ENCODE measurements around the gene RABGEF1. TPM values are rescaled to one million over a fixed set of nuclear protein-coding genes. Genes with fewer than 3 reads are reported as not detected.
"Not testable (repeated sequence)": the region's sequence is repeated elsewhere in the genome, so short reads cannot be mapped to it uniquely, and the experiment has no call there.

The RABGEF1 gene
- total RNA-seq, 2 experiments from 2014 or later: 18.2 to 25.5 TPM

GRCh38 chr7:66815951-66816350 lies 75.4 kb downstream of the RABGEF1 start:
- Histone ChIP-seq H3K4me1 (ENCODE audit: insufficient read depth, low read length, poor library complexity, severe bottlenecking) (no peaks in the 10 kb centered on the region), H3K79me2 (ENCODE audit: insufficient read depth, low read depth, low read length) (no peaks in the 10 kb centered on the region), H4K20me1 (ENCODE audit: insufficient read depth, low read length) (no peaks in the 10 kb centered on the region), H2AFZ (ENCODE audit: low read length) (no peak overlapping the region), H3K27ac (ENCODE audit: low read depth, low read length, poor library complexity, severe bottlenecking) (no peak overlapping the region), H3K4me3 (ENCODE audit: low read depth, low read length, poor library complexity, severe bottlenecking) (no peak overlapping the region), H3K4me2 (ENCODE audit: low read length) (no peak overlapping the region), H3K9me3 (ENCODE audit: low read length) (no peaks in the 10 kb centered on the region), H3K36me3 (ENCODE audit: insufficient read depth, low read length) (peaks cover 18% of the 10 kb centered on the region), H3K9me2 (ENCODE audit: insufficient read depth, low read length) (no peaks in the 10 kb centered on the region)
- DNase-seq (ENCODE audit: low spot score): no peak
- BruUV-seq (replicated peaks): no TSS peak
- TF ChIP-seq EZH2phosphoT487 (IDR thresholded peaks at IDR 0.05; ENCODE audit: borderline replicate concordance, low read depth, low read length) (no peak), CTCF (conservative IDR thresholded peaks at IDR 0.05; ENCODE audit: low read length) (no peak)
- CTCF ChIA-PET (ENCODE audit: unreplicated experiment): no interaction called here
- intact Hi-C loops (cut with micrococcal nuclease; ENCODE audit: unreplicated experiment): no loop called here
- POLR2A ChIA-PET: interaction anchor here (0.6 kb wide), 1 partner anchor 576 kb away, joined by 5 read pairs; no protein-coding TSS in a partner anchor

GRCh38 chr7:66816658-66817057 lies 76.1 kb downstream of the RABGEF1 start:
- H3K79me2 ChIP-seq (ENCODE audit: insufficient read depth, low read depth, low read length); H3K27ac ChIP-seq (ENCODE audit: low read depth, low read length, poor library complexity, severe bottlenecking); H3K4me3 ChIP-seq (ENCODE audit: low read depth, low read length, poor library complexity, severe bottlenecking); H3K4me1 ChIP-seq (ENCODE audit: insufficient read depth, low read length, poor library complexity, severe bottlenecking); BruUV-seq (replicated peaks); H3K9me3 ChIP-seq (ENCODE audit: low read length); H3K9me2 ChIP-seq (ENCODE audit: insufficient read depth, low read length); H2AFZ ChIP-seq (ENCODE audit: low read length); CTCF ChIA-PET (ENCODE audit: unreplicated experiment); H4K20me1 ChIP-seq (ENCODE audit: insufficient read depth, low read length); DNase-seq (ENCODE audit: low spot score); H3K4me2 ChIP-seq (ENCODE audit: low read length); intact Hi-C loops (cut with micrococcal nuclease; ENCODE audit: unreplicated experiment): not testable (repeated sequence)
- peaks cover 11% of the 10 kb centered on the region for H3K36me3 ChIP-seq (ENCODE audit: insufficient read depth, low read length)
- POLR2A ChIA-PET: interaction anchor here (0.6 to 1.2 kb wide), 3 partner anchors 13 to 111 kb away, joined by 3 read pairs; no protein-coding TSS in a partner anchor

GRCh38 chr7:66817208-66817795 lies 76.8 kb downstream of the RABGEF1 start:
- H3K9me2 ChIP-seq (ENCODE audit: insufficient read depth, low read length); H3K4me2 ChIP-seq (ENCODE audit: low read length); intact Hi-C loops (cut with micrococcal nuclease; ENCODE audit: unreplicated experiment); H3K9me3 ChIP-seq (ENCODE audit: low read length); H4K20me1 ChIP-seq (ENCODE audit: insufficient read depth, low read length); H3K36me3 ChIP-seq (ENCODE audit: insufficient read depth, low read length); BruUV-seq (replicated peaks); H3K4me3 ChIP-seq (ENCODE audit: low read depth, low read length, poor library complexity, severe bottlenecking); CTCF ChIA-PET (ENCODE audit: unreplicated experiment); H3K79me2 ChIP-seq (ENCODE audit: insufficient read depth, low read depth, low read length); H3K4me1 ChIP-seq (ENCODE audit: insufficient read depth, low read length, poor library complexity, severe bottlenecking); H2AFZ ChIP-seq (ENCODE audit: low read length); H3K27ac ChIP-seq (ENCODE audit: low read depth, low read length, poor library complexity, severe bottlenecking): not testable (repeated sequence)
- peak; percentile 7 for DNase-seq (ENCODE audit: low spot score)
- POLR2A ChIA-PET: interaction anchor here (1.0 to 1.2 kb wide), 2 partner anchors 13 to 56 kb away, joined by 3 read pairs; no protein-coding TSS in a partner anchor

GRCh38 chr7:66817956-66818355 lies 77.4 kb downstream of the RABGEF1 start:
- DNase-seq (ENCODE audit: low spot score); H3K9me2 ChIP-seq (ENCODE audit: insufficient read depth, low read length); H3K4me1 ChIP-seq (ENCODE audit: insufficient read depth, low read length, poor library complexity, severe bottlenecking); H4K20me1 ChIP-seq (ENCODE audit: insufficient read depth, low read length); H3K36me3 ChIP-seq (ENCODE audit: insufficient read depth, low read length); BruUV-seq (replicated peaks); H3K4me3 ChIP-seq (ENCODE audit: low read depth, low read length, poor library complexity, severe bottlenecking); H2AFZ ChIP-seq (ENCODE audit: low read length); CTCF ChIA-PET (ENCODE audit: unreplicated experiment); H3K4me2 ChIP-seq (ENCODE audit: low read length); H3K9me3 ChIP-seq (ENCODE audit: low read length); H3K79me2 ChIP-seq (ENCODE audit: insufficient read depth, low read depth, low read length); H3K27ac ChIP-seq (ENCODE audit: low read depth, low read length, poor library complexity, severe bottlenecking); intact Hi-C loops (cut with micrococcal nuclease; ENCODE audit: unreplicated experiment): not testable (repeated sequence)
- POLR2A ChIA-PET: interaction anchor here (0.7 to 1.0 kb wide), 2 partner anchors 55 to 754 kb away, joined by 3 to 5 read pairs; no protein-coding TSS in a partner anchor

Measured in OCI-LY7 (cell line).